NOMO-1 treated with DMSO at 0.1 percent for 48 hours (cell line): ENCODE measurements around the gene MAP3K7.

Experiments
- DNase-seq: peaks from one replicate; lab custom pipeline; 2025; ENCODE audit not compliant: unreplicated experiment; lab: John Stamatoyannopoulos, UW

Gene MAP3K7

GRCh38 chr6:90485635-90486277, 101.1 kb downstream of the MAP3K7 start:
- DNase-seq = peak; percentile 4

- DNase-seq = no peak
Measured at GRCh38 chr6:90484903-90485302, 102.0 kb downstream of the MAP3K7 start.

- DNase-seq = no peak
Measured at GRCh38 chr6:90484385-90484784, 102.5 kb downstream of the MAP3K7 start.

GRCh38 chr6:90483956-90484355, 102.9 kb downstream of the MAP3K7 start:
- no peak for DNase-seq

GRCh38 chr6:90483116-90483839, 103.6 kb downstream of the MAP3K7 start:
- DNase-seq = no peak

GRCh38 chr6:90480666-90481065, 106.2 kb downstream of the MAP3K7 start:
- no peak for DNase-seq

GRCh38 chr6:90479603-90479926, 107.3 kb downstream of the MAP3K7 start:
- no peak for DNase-seq

GRCh38 chr6:90478789-90479602, 107.9 kb downstream of the MAP3K7 start:
- DNase-seq = peak; percentile 90

GRCh38 chr6:90478278-90478677, 108.6 kb downstream of the MAP3K7 start:
- DNase-seq = no peak

GRCh38 chr6:90477366-90477765, 109.5 kb downstream of the MAP3K7 start:
- DNase-seq = no peak

GRCh38 chr6:90472716-90473115, 114.2 kb downstream of the MAP3K7 start:
- DNase-seq = no peak

GRCh38 chr6:90471263-90471662, 115.6 kb downstream of the MAP3K7 start:
- no peak for DNase-seq

- DNase-seq = no peak
Measured at GRCh38 chr6:90469906-90470305, 117.0 kb downstream of the MAP3K7 start.

GRCh38 chr6:90468859-90469258, 118.0 kb downstream of the MAP3K7 start:
- DNase-seq = no peak

- DNase-seq = no peak
Measured at GRCh38 chr6:90468080-90468479, 118.8 kb downstream of the MAP3K7 start.

GRCh38 chr6:90467546-90467945, 119.3 kb downstream of the MAP3K7 start:
- no peak for DNase-seq

GRCh38 chr6:90466154-90466940, 120.5 kb downstream of the MAP3K7 start:
- peak; percentile 37 for DNase-seq

GRCh38 chr6:90465686-90466085, 121.2 kb downstream of the MAP3K7 start:
- no peak for DNase-seq

GRCh38 chr6:90464507-90464906, 122.4 kb downstream of the MAP3K7 start:
- DNase-seq = no peak

GRCh38 chr6:90463874-90464273, 123.0 kb downstream of the MAP3K7 start:
- DNase-seq = no peak
